CMK (cell line): ENCODE data around the gene ATP8B1.

ENCODE experiments used
- DNase-seq: peaks from one replicate; pipeline ENCODE4 v3.0.0-alpha.2; 2010; ENCODE audit warnings: low read depth

Gene ATP8B1

GRCh38 chr18:57618910-57619309 lies 184.2 kb downstream of the ATP8B1 start:
- DNase-seq = no peak

GRCh38 chr18:57603871-57604270 lies 199.2 kb downstream of the ATP8B1 start:
- no peak for DNase-seq
